Endometrium (tissue), 2 donors: ENCODE data around the gene DSC1.

Source experiments
- FAIRE-seq: peaks from 2 replicates; lab custom pipeline; 2012; peaks lifted over from hg19 to GRCh38; lab: Jason Lieb, UNC
- donor health status: control.
- donor health status: control.

Gene DSC1

DNA sequence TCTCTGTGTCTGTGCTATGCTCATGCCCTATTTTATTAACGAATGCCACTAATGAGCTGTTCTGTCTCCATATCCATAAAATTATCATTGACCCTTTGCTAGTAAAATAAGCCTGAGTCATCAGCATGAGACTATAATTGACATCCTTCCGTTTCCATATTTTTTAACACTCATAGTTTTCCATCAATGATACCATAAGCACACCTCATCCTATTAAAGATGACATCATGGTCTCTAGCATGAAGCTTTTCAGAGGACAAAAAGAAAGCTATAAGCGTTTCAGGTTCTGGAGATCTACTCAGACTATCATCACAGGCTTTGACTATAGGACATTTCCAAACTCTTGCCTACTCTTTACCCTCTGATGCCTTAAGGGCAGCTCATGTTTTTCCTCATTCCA lies 59.2 kb downstream of the DSC1 start:
- no peak for FAIRE-seq

DNA sequence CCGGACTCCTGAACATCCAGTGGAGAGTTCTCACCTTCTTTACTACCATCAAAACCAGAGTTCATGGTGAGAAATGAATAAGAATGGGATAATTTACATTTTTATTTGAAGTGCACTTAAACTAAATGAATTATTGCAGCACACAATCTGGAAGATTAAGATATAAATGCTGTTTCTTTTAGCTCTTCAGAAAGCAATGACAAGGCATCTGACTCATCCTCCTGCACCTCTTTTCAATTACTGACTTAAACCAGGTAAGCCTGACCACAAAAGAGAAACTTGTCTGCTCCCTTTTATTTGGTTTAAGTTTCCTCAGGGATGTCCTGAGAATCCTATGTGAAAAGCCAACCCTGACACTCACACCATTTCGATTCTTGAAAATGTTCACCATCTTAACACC lies 59.7 kb downstream of the DSC1 start:
- no peak for FAIRE-seq

DNA sequence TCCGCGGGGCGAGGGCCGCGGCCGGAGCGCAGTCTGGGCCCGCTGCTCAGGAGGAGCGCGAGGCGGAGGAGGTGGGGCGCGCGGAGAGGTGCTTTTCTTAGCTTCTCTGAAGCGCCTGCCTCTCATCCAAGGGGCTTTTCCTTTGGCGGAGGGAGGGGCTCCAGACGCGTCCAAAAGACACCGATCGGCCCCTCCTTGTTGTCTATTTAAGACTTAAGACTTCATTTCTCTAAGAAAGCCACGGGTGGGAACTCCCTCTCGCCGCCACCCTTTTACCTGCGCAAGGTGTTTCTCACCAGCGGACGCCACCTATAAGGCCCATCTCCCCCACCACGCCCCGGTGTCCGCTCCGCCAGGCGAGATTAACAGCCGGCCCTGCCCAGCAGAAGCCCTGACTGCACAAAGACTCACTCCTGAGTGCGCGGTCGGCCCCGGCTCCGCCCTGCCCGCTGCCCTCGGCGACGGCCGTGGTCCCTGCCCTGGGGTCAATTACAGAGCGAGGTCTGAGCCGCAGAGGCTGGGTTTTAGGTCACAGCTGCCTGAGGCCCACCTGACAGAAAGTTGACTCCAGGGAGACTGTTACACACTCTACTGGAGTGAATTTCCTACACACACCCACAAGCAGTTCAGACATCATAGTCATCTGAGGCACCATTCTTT lies 60.5 kb downstream of the DSC1 start, which contains the start of gene DSC2:
TSS of gene DSC2 (minus strand) at position 397 of the 660 bp plus-strand sequence. CDS start 450 bp downstream, outside the sequence.
- no peak for FAIRE-seq

DNA sequence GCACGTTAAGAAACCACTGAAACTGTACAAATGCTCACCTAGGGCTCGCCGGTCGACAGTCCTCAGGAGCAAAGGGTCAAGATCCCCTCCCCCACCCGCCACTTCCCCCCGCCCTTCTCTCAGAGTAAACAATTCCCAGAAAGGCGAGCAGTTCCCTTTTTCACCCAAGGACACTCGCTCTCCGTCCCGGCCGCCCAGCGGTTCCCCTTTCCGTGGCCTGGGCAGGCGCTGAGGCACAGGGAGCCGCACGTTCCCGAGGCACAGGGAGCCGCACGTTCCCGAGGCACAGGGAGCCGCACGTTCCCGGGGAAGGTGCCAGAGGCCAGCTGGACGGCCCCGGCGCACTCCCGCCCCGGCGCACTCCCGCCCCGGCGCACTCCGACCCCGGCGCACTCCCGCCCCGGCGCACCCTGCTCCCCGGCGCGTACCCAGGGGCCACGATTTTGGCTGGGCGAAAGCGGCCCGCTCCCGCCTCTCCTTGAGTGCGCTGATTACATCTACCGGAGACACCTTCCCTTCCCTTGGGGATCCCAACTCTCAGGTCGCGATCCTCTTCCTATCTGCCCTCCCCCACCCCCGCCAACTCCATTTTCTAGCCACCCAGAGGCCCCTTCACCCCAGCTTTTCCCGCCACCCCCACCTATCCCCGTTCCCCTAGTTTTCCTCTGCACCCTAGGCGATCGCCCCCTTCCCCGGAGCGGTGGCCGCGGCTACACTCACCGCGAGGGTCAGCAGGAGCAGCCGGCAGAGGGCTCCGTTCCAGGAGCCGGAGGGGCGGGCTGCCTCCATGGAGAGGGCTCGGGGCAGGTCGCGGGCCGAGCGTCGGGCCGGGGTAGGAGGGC lies 61.3 kb downstream of the DSC1 start:
- no peak for FAIRE-seq

DNA sequence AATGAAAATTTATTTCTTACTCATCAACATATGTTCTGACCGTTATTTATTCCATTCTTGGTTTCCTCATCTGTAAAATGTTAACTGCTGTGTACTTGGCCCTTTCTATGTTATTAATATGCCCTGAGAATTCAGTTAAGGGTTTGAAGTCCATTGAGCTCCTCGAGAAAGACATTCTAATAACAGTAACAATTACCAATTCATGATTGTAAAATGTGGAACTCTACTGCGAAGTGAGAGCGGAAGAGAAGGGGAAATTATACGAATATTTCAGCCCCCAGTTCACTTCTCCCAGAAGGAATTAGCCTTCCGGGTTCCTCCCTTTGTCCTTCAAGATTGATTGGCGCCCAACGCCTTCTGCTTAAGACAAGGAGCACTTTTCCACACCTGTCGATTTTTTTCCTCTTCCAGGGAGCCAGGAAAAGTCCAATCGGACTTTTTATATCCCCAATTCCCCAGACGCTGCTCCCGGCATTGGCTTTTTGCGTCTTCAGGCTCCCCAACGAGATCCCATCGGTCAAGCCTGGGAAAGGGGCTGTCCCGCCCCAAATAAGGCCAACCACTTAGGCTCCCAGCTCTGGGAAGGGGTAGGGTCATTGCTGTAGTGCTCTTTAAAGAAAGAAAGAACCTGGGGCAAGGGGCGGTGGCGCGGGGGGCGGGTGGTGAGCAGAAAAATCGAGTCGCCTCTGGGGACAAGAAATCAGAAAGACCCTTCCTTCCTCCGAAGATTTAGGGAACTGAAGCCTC lies 62.0 kb downstream of the DSC1 start:
- no peak for FAIRE-seq

DNA sequence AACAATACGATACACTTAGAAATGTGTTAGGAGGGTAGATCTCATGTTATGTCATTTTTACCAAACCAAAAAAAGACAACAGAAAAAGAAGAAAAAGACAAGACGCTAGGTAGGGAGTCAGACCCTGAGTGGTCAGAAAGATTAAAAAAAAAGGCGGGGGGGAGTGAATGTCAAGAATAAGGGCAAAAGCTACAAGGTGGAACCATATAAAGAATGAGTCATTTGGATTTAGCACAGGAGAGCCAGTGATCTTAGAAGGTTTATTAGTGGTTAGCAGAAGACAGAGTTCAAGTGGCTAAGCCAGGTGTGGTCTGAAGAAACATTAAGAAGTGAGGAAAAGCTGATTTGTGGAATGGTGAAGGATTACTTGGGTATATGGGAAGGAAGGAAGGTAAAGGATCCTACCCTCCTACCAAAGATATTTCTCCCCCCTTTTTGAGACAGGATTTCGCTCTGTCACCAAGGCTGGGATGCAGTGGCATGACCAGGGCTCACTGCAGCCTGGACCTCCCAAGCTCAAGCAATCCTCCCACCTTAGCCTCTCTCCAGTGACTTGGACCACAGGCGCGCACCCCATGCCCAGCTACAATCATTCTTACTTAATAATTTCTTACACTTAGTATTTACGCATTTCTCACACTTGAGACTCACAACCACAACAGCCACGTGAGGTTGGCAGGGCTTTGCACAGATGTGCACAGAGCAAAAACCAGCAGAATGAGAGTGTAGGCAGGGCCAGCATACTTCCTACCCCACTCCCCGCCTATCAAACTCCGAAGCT lies 63.0 kb downstream of the DSC1 start:
- FAIRE-seq: no peak

DNA sequence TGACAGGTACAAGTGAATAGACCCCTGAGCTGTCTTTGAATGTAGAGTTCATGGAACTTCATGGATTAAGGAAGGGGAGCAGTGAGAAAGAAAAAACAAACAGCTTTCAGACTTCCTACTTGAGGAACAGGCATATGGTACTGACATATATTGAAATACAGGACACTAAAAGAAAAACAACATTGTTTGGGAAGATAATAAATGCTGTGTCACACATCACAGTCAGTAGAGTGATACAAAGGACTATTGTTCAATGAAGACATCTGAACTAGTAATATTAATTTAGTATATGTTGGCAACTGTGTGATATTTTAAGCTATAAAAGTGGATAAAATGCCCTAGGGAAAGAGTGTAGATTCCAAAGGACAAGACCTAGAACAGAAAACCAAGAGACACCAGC lies 63.8 kb downstream of the DSC1 start:
- FAIRE-seq: no peak

DNA sequence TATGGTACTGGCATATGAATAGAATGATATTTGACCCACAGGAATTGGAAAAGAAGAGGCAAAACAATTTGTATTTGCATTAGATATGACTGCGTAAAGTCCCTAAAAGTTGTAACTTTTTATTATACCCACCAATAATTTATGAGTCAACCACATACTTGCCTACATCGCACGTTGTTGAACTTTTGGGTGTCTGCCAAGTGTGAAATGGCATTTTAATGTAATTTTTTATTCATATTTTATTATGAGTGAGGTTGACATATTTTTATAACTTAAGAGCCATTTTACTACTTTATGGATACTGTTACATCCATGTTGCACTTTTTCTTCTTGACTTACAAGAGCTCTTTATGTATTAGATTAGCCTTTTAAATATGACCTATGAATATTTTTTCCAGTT lies 65.0 kb downstream of the DSC1 start:
- FAIRE-seq: no peak

DNA sequence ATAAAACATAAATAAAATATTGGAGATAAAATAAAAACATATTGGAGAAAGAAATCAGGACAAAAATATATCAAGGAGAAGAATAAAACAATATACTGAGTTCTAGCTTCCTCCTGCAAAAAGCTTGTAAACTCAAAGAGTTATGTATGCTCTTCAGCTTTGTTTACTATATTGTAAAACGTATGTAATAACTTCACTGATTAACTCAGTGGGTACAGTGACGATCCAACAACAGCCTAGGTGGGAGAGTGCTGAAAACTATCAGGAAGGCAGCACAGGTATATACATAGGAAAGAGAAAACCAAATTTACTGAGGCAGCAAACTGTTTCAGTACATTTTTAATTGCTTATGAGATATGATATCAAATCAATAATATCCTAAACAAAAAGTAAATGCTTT lies 68.8 kb downstream of the DSC1 start:
- FAIRE-seq: no peak

DNA sequence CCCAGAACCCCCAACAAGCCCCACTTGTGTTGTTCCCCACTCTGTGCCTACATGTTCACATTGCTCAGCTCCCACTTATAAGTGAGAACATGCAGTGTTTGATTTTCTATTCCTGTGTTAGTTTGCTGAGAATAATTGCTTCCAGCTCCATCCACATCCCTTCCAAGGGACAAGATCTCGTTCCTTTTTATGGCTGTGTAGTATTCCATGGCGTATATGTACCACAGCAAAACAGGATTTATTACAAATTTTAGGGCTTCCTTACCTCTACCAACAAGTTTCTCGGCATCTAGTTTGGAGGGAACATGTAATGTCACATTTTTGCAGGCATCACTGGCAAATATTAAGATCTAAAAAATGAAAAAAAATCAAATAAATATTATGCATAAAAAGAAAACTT lies 69.4 kb downstream of the DSC1 start:
- no peak for FAIRE-seq

DNA sequence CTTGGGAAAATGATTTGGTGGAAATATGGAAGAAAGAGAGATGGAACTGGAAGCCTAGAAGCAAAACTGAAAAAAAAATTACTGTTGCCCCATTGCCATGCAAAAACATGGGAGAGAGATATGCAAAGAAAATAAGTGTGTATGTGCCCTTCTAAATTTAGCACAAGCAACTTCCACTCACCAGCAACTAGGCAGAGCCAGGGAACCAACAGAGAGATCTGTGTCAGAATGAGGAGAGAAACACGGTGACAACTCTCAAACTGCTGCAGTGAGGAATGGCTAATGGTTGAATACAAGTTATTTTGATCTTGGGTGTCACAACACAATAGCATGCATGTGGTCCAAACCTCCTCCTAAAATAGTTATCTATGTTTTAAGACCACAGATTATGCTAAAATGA lies 71.3 kb downstream of the DSC1 start:
- FAIRE-seq: no peak

DNA sequence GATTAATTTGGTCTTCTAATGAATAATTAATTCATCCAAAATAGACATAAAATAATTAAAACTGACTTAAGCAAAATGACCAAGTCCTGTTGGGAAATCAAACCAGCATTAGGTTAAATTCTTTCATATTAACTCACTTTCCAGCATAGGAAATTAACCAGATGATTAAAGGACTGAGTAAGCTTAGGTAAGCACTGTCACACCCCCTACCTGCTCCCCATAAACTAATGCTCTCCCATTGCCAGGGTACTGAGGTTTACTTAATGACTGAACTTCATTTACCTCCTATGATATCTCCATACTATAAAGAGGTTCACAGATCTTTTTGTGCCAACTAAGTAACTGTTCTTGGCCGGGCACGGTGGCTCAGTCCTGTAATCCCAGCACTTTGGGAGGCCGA lies 74.1 kb downstream of the DSC1 start:
- no peak for FAIRE-seq

DNA sequence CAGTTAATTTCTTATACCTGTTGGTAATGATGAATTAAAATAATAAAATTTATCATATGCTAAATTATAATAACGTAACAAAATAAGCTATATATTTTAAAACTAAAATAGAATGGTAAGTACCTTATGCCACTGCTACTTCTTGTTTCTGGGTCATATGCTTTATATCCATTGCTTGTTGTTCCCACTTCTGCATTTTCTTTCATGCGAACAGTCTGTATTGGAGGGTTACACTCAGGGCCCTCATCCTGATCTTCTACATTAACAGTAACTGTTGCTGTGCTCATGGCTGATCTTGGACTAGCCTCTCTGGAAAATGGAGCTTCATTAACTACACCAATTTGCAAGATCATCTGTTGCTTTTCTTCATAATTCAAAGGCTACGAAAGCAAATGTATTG lies 82.7 kb downstream of the DSC1 start:
- no peak for FAIRE-seq
